HUES6 (cell line): ENCODE measurements around the gene RAMACL.
"Not testable (repeated sequence)": the region's sequence is repeated elsewhere in the genome, so short reads cannot be mapped to it uniquely, and the experiment has no call there.

Experiments used
- H3K27ac ChIP-seq: 2 replicates; pipeline ENCODE4 v1.7.0; 2013; ENCODE audit warnings: low read depth, mild to moderate bottlenecking, low read length, inconsistent platforms
- H3K27me3 ChIP-seq: 2 replicates; pipeline ENCODE4 v1.6.1; 2013; ENCODE audit warnings: low read length; ENCODE audit not compliant: control insufficient read depth, insufficient read depth
- H3K36me3 ChIP-seq: 2 replicates; pipeline ENCODE4 v1.6.1; 2013; ENCODE audit warnings: low read length; ENCODE audit not compliant: control insufficient read depth, insufficient read depth
- H3K4me1 ChIP-seq: 2 replicates; pipeline ENCODE4 v1.6.1; 2013; ENCODE audit warnings: low read length; ENCODE audit not compliant: control insufficient read depth, insufficient read depth
- H3K4me3 ChIP-seq: 2 replicates; pipeline ENCODE4 v1.5.1; 2013; ENCODE audit warnings: low read depth, low read length
- H3K9ac ChIP-seq: one replicate; pipeline ENCODE4 v1.6.1; 2013; ENCODE audit warnings: mild to moderate bottlenecking, low read length
- H3K9me3 ChIP-seq: 2 replicates; pipeline ENCODE4 v1.6.1; 2013; ENCODE audit warnings: low read depth, low read length; ENCODE audit not compliant: control insufficient read depth, insufficient read depth

The RAMACL gene

GRCh38 chr6:166586424-166587156 lies at the start of gene RAMACL:
RAMACL (minus strand) TSS chr6:166586678; CDS start chr6:166586477, 201 bp downstream.
- Histone ChIP-seq H3K4me3 (no peak within 1 kb of the TSS), H3K27ac (no peak within 1 kb of the TSS), H3K4me1 (peaks cover 14% of the 10 kb centered on the region), H3K36me3 (no peaks in the 10 kb centered on the region), H3K27me3 (no peaks in the 10 kb centered on the region), H3K9ac (no peak within 1 kb of the TSS), H3K9me3 (no peaks in the 10 kb centered on the region)

GRCh38 chr6:166635013-166635970 lies 48.8 kb upstream of the RAMACL start:
- no peaks in the 10 kb centered on the region for H3K9me3 ChIP-seq
- no peak overlapping the region for H3K9ac ChIP-seq
- peaks cover 11% of the 10 kb centered on the region for H3K27me3 ChIP-seq
- no peak overlapping the region for H3K4me3 ChIP-seq
- H3K27ac ChIP-seq: no peak overlapping the region
- H3K36me3 ChIP-seq: no peaks in the 10 kb centered on the region
- no peaks in the 10 kb centered on the region for H3K4me1 ChIP-seq

- H3K9me3 ChIP-seq, H3K4me1 ChIP-seq, H3K9ac ChIP-seq, H3K36me3 ChIP-seq, H3K4me3 ChIP-seq, H3K27ac ChIP-seq: not testable (repeated sequence)
- H3K27me3 ChIP-seq: peaks cover 19% of the 10 kb centered on the region
These were observed 48.1 kb upstream of the RAMACL start for GRCh38 chr6:166634581-166634980.

DNA sequence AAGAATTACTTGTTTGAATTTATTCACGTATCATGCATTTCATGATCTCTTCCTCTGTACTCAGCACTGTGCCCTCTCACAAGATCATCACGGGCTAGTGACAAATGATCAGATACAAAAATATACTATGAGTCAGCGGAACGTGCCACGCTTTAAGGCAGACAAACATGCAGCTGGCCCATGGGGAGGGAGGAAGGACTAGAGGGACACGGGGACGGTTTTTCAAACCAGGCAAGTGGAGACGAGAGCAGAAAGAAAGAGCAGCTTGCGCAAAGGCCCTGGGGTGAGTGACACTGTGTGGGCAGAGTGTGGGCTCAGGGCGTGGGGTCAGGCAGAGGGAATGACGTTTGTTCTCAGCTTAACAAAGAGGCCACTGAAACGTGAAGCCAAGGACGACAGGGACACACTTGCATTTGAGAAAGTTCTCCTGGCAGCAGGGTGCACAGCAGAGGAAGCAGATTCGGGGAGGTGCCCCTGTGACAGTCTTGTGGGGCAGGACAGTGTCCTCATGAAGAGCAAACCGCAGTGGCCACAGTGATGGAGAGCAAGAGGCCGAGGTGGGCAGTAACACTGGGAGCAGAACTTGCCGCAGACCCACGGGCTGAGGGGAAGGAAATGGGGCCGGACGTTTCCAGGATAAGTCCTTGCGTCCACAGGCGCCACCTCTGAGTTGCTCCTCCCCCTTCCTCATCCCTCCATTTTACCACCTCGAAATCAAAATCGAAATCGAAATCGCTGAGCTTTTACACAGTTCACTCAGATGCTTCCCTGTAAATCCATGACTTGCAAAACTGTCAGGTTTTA lies 47.5 kb upstream of the RAMACL start:
- H3K4me1 ChIP-seq: peaks cover 8% of the 10 kb centered on the region
- H3K9ac ChIP-seq: no peak overlapping the region
- H3K27ac ChIP-seq: no peak overlapping the region
- no peak overlapping the region for H3K4me3 ChIP-seq
- no peaks in the 10 kb centered on the region for H3K9me3 ChIP-seq
- H3K27me3 ChIP-seq: peaks cover 25% of the 10 kb centered on the region
- no peaks in the 10 kb centered on the region for H3K36me3 ChIP-seq

- Histone ChIP-seq H3K9ac (no peak overlapping the region), H3K4me1 (peaks cover 16% of the 10 kb centered on the region), H3K27ac (no peak overlapping the region), H3K36me3 (no peaks in the 10 kb centered on the region), H3K27me3 (peaks cover 35% of the 10 kb centered on the region), H3K9me3 (no peaks in the 10 kb centered on the region), H3K4me3 (no peak overlapping the region)
These were observed 46.3 kb upstream of the RAMACL start for GRCh38 chr6:166632731-166633130.

GRCh38 chr6:166630462-166630861 lies 44.0 kb upstream of the RAMACL start:
- no peak overlapping the region for H3K27ac ChIP-seq
- no peaks in the 10 kb centered on the region for H3K36me3 ChIP-seq
- H3K4me3 ChIP-seq: no peak overlapping the region
- no peak overlapping the region for H3K9ac ChIP-seq
- peaks cover 16% of the 10 kb centered on the region for H3K4me1 ChIP-seq
- peaks cover 48% of the 10 kb centered on the region for H3K27me3 ChIP-seq
- H3K9me3 ChIP-seq: no peaks in the 10 kb centered on the region

DNA sequence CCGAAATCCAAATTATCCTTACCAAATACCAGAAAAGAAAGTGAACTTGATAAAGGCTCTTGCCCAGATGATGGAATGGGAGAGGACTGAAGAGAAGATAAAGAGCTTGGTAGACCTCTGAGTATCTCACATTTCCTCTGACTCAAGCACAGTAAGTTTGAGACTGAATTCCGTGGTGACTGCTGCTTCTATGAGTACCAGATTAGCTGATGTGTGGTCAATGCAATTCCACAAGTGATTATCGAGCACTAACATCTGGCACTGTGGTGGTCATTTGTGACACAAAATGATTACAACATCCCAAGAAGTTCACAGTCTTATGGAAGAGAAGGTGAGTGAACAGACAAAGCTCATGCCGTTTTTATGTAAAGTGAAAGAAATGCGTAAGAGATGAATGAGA lies 43.1 kb upstream of the RAMACL start:
- Histone ChIP-seq H3K9ac (no peak overlapping the region), H3K36me3 (no peaks in the 10 kb centered on the region), H3K4me3 (no peak overlapping the region), H3K4me1 (peaks cover 16% of the 10 kb centered on the region), H3K27ac (no peak overlapping the region), H3K9me3 (no peaks in the 10 kb centered on the region), H3K27me3 (peaks cover 51% of the 10 kb centered on the region)

GRCh38 chr6:166627875-166628801 lies 41.7 kb upstream of the RAMACL start:
- H3K9ac ChIP-seq: peak overlapping the region; percentile 86
- H3K4me3 ChIP-seq: peak overlapping the region; percentile 72
- H3K36me3 ChIP-seq: no peaks in the 10 kb centered on the region
- peaks cover 16% of the 10 kb centered on the region for H3K4me1 ChIP-seq
- H3K9me3 ChIP-seq: no peaks in the 10 kb centered on the region
- H3K27ac ChIP-seq: no peak overlapping the region; the same call in 1 of the 2 replicates
- H3K27me3 ChIP-seq: peaks cover 55% of the 10 kb centered on the region

- no peak within 1 kb of the TSS; the same call in 1 of the 2 replicates for H3K27ac ChIP-seq
These were observed 40.8 kb upstream of the RAMACL start, which contains the start of gene RPS6KA2 for GRCh38 chr6:166627033-166627874. RPS6KA2 (minus strand) TSS chr6:166627251; CDS start chr6:166627019, 232 bp downstream.

More at GRCh38 chr6:166627033-166627874, 40.8 kb upstream of the RAMACL start, which contains the start of gene RPS6KA2:
- H3K9ac ChIP-seq: peak within 1 kb of the TSS; percentile 86
- peaks cover 16% of the 10 kb centered on the region for H3K4me1 ChIP-seq
- H3K27me3 ChIP-seq: peaks cover 55% of the 10 kb centered on the region
- no peaks in the 10 kb centered on the region for H3K36me3 ChIP-seq
- H3K9me3 ChIP-seq: no peaks in the 10 kb centered on the region
- H3K4me3 ChIP-seq: peak within 1 kb of the TSS; percentile 72
